HepG2 (cell line): ENCODE results near the gene LAMC1. TPM values are rescaled to one million over a fixed set of nuclear protein-coding genes. Genes with fewer than 3 reads are reported as not detected.

Source experiments
- ATAC-seq: fragments of 200-7000 bp; cut with Tn5 transposase; 3 replicates; pipeline ENCODE4 v1.9.1; 2020; ENCODE audit warnings: mild to moderate bottlenecking, moderate library complexity
- BruUV-seq: library from RNA; stranded (reverse); fragments of 400-500 nt; replicated peaks from 2 replicates; lab custom pipeline; 2021; lab: Mats Ljungman, UMichigan
- CTCF ChIA-PET: fragments of 300-600 bp; formaldehyde crosslinking; extraction: SDS; loops from one replicate; lab custom pipeline; 2021; ENCODE audit warnings: low total read pairs, inconsistent platforms, low intra/inter-chr PET ratio; lab: Yijun Ruan, JAX
- POLR2A ChIA-PET: fragments of 350-600 bp; sonication (Branson Sonifier 250); formaldehyde crosslinking; loops from one replicate; lab custom pipeline; 2020; ENCODE audit warnings: antibody characterized with exemption, inconsistent platforms; lab: Yijun Ruan, JAX
- DNase-seq: peaks from one replicate; pipeline ENCODE4 v3.0.0-alpha.2; 2015; ENCODE audit warnings: low spot score
- FAIRE-seq: peaks from 3 replicates; lab custom pipeline; 2011; peaks lifted over from hg19 to GRCh38; lab: Jason Lieb, UNC
- H2AFZ ChIP-seq: one replicate; pipeline ENCODE4 v1.6.1; 2011; ENCODE audit warnings: low read length, inconsistent platforms
- H3K27ac ChIP-seq: fragments of 300-600 bp; 3 replicates; pipeline ENCODE4 v1.8.0; 2011; ENCODE audit warnings: mixed run types, mild to moderate bottlenecking, mixed read lengths, low read length, inconsistent platforms; ENCODE audit not compliant: insufficient read depth; ENCODE audit errors: extremely low read length
- H3K27me3 ChIP-seq, 2 experiments: fragments of 200-600 bp in 1 of 2; 2 replicates in 1 of 2; 3 replicates in 1 of 2; pipeline versions ENCODE4 v1.6.0 to v1.8.0; 2011; ENCODE audit warnings: low read length in 2 of 2, mild to moderate bottlenecking in 2 of 2, moderate library complexity in 2 of 2, inconsistent platforms in 1 of 2; ENCODE audit not compliant: insufficient read depth in 2 of 2, control insufficient read depth in 1 of 2
- H3K36me3 ChIP-seq, 2 experiments: fragments of 200-600 bp in 1 of 2; replicated peaks in 1 of 2; 2 replicates in 1 of 2; 3 replicates in 1 of 2; pipeline versions ENCODE4 v1.5.1 to v1.8.0; 2011; ENCODE audit warnings: low read length in 2 of 2, inconsistent platforms in 1 of 2; ENCODE audit not compliant: insufficient read depth in 2 of 2, control insufficient read depth in 1 of 2
- H3K4me1 ChIP-seq: 2 replicates; pipeline ENCODE4 v1.5.1; 2012; ENCODE audit warnings: low read length, inconsistent platforms; ENCODE audit not compliant: insufficient read depth
- H3K4me2 ChIP-seq: 2 replicates; pipeline ENCODE4 v1.6.0; 2011; ENCODE audit warnings: low read depth, low read length, inconsistent platforms
- H3K4me3 ChIP-seq, 3 experiments: fragments of 200-600 bp in 1 of 3; sonication (generic), shearing (Covaris generic) in 1 of 3; replicated peaks in 1 of 3; 2 replicates each; pipeline ENCODE4 v1.5.1; 2011 to 2016; ENCODE audit warnings: low read length in 3 of 3, inconsistent platforms in 2 of 3, low read depth in 2 of 3, mild to moderate bottlenecking in 2 of 3, control low read depth in 1 of 3, mixed read lengths in 1 of 3; ENCODE audit not compliant: insufficient read depth in 1 of 3
- H3K79me2 ChIP-seq: one replicate; pipeline ENCODE4 v1.6.1; 2011; ENCODE audit warnings: low read length, inconsistent platforms; ENCODE audit not compliant: insufficient read depth
- H3K9ac ChIP-seq: 2 replicates; pipeline ENCODE4 v1.6.0; 2011; ENCODE audit warnings: mild to moderate bottlenecking, low read depth, low read length, inconsistent platforms; ENCODE audit not compliant: insufficient read depth
- H3K9me3 ChIP-seq: 2 replicates; pipeline ENCODE4 v1.5.1; 2012; ENCODE audit warnings: mild to moderate bottlenecking, low read length
- H4K20me1 ChIP-seq: 2 replicates; pipeline ENCODE4 v1.6.0; 2011; ENCODE audit warnings: inconsistent platforms, mild to moderate bottlenecking, low read length, moderate library complexity; ENCODE audit not compliant: insufficient read depth
- CBX1 ChIP-seq: IDR thresholded peaks from one replicate; pipeline ENCODE4 v1.6.1; 2016; ENCODE audit warnings: antibody characterized with exemption, low read depth
- GATA4 ChIP-seq: sonication (generic); IDR thresholded peaks from 2 replicates; pipeline ENCODE4 v1.6.1; 2016; ENCODE audit warnings: antibody characterized with exemption, low read depth, borderline replicate concordance
- GATAD2A ChIP-seq: IDR thresholded peaks from 2 replicates; pipeline ENCODE4 v1.6.1; 2016
- GTF2F1 ChIP-seq: fragments of 150-350 bp; IDR thresholded peaks from 2 replicates; pipeline ENCODE4 v1.6.1; 2014; ENCODE audit warnings: low read length
- MXD4 ChIP-seq: IDR thresholded peaks from 2 replicates; pipeline ENCODE4 v1.6.1; 2016; ENCODE audit warnings: mild to moderate bottlenecking, missing biosample characterization, missing genetic modification reagents
- SIN3A ChIP-seq: IDR thresholded peaks from 2 replicates; pipeline ENCODE4 v1.6.1; 2011; ENCODE audit warnings: low read depth, mild to moderate bottlenecking, control low read depth, low read length, borderline replicate concordance
- SNAPC2 ChIP-seq: sonication (generic); formaldehyde crosslinking; IDR thresholded peaks from 2 replicates; pipeline ENCODE4 v1.8.1; 2022; ENCODE audit warnings: mild to moderate bottlenecking, missing genetic modification reagents
- TARDBP ChIP-seq: sonication (generic); formaldehyde crosslinking; IDR thresholded peaks from 2 replicates; pipeline ENCODE4 v1.8.0; 2022; ENCODE audit warnings: mild to moderate bottlenecking, missing genetic modification reagents
- TBX3 ChIP-seq: fragments of 450-650 bp; IDR thresholded peaks from 2 replicates; pipeline ENCODE4 v1.6.1; 2017; ENCODE audit warnings: antibody characterized with exemption, mild to moderate bottlenecking, inconsistent platforms, borderline replicate concordance
- XBP1 ChIP-seq: sonication (generic); formaldehyde crosslinking; IDR thresholded peaks from 2 replicates; pipeline ENCODE4 v1.5.0; 2020; ENCODE audit warnings: missing genetic modification reagents
- XRCC5 ChIP-seq: fragments of 200-400 bp; formaldehyde crosslinking; optimal IDR thresholded peaks from 2 replicates; pipeline ENCODE3; 2017; ENCODE audit warnings: mild to moderate bottlenecking, low read length
- ZFP82 ChIP-seq: sonication (generic); formaldehyde crosslinking; IDR thresholded peaks from 2 replicates; pipeline ENCODE4 v1.5.1; 2020; ENCODE audit warnings: mild to moderate bottlenecking, missing genetic modification reagents, borderline replicate concordance
- ZNF44 ChIP-seq: sonication (generic); formaldehyde crosslinking; IDR thresholded peaks from 2 replicates; pipeline ENCODE4 v1.5.1; 2020; ENCODE audit warnings: mild to moderate bottlenecking, missing genetic modification reagents
- ZNF567 ChIP-seq: sonication (generic); formaldehyde crosslinking; IDR thresholded peaks from 2 replicates; pipeline ENCODE4 v1.8.1; 2023; ENCODE audit warnings: mild to moderate bottlenecking, missing genetic modification reagents, borderline replicate concordance
- ZSCAN31 ChIP-seq: sonication (generic); formaldehyde crosslinking; IDR thresholded peaks from 2 replicates; pipeline ENCODE4 v1.5.0; 2020; ENCODE audit warnings: low read depth, mild to moderate bottlenecking, missing genetic modification reagents
- WGBS: methylation state at CpG from one replicate; pipeline ENCODE4 v1.1.6; 2017; ENCODE audit warnings: low lambda C conversion rate; 5-methylcytosine and 5-hydroxymethylcytosine counted together
- in situ Hi-C: cut with HindIII; loops from 2 replicates; pipeline ENCODE4 v1.10.0; 2017; ENCODE audit warnings: low pct_unique_long_range_greater_than_20kb; ENCODE audit not compliant: extremely low pct_ligation_motif_present
- intact Hi-C: fragments of 100-400 bp; cut with micrococcal nuclease; formaldehyde crosslinking; loops from one replicate; pipeline ENCODE4 v1.10.0; 2022; ENCODE audit not compliant: unreplicated experiment
- polyA plus RNA-seq, 8 experiments: library from polyadenylated mRNA; depleted of rRNA in 3 of 8; stranded (reverse) in 7 of 8; unstranded in 1 of 8; fragments of >200 nt; fragmentation: Illumina TruSeq in 4 of 8; extraction: Trizol in 4 of 8; gene quantifications; 2 replicates each; pipeline versions ENCODE4 v1.2.1 to v1.2.3, GENCODE V29; 2011 to 2016; ENCODE audit warnings: low read depth in 4 of 8, missing spikeins in 1 of 8, mixed read lengths in 1 of 8; ENCODE audit not compliant: insufficient read depth in 1 of 8
- total RNA-seq, 5 experiments: library from RNA; depleted of rRNA; stranded (reverse); fragments of >200 nt; fragmentation: Illumina TruSeq; extraction: Trizol; gene quantifications; 2 replicates each; pipeline ENCODE4 v1.2.3, GENCODE V29; 2016; ENCODE audit warnings: low read depth in 1 of 5
- TF ChIP-seq, protein P1 (sequence below): IDR thresholded peaks from 2 replicates; pipeline ENCODE4 v1.6.1; 2016; ENCODE audit warnings: low read depth
- TF ChIP-seq, protein P2 (sequence below): sonication (generic); formaldehyde crosslinking; IDR thresholded peaks from 2 replicates; pipeline ENCODE4 v1.4.0; 2020; ENCODE audit warnings: missing genetic modification reagents, borderline replicate concordance
- TF ChIP-seq, protein P3 (sequence below): sonication (generic); formaldehyde crosslinking; IDR thresholded peaks from 2 replicates; pipeline ENCODE4 v1.5.1; 2020; ENCODE audit warnings: missing genetic modification reagents, mild to moderate bottlenecking, borderline replicate concordance

LAMC1 gene
- total and polyA plus RNA-seq, 2 of the 13 experiments (the other 11 are each of a cell fraction or from before 2014, with no cell fraction given): 58.5 to 137 TPM

DNA sequence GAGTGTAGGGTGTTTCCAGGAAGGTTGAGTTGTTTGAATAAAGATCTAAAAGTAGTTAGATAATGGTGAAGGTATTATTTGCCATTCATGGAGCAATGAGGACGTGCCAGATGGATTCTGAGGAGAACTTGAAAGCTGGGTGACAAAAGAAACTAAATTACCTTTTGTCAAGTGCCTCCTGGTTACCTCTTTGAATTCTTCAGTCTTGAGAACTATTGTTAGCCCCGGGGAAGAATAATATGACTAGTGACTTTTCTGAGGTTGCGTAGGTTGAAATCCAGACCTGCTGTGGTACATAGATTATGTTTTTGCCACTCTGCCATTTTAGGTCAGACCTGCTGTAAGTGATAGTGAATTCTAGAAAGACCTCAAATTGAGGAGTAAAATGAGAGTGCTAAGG is 11.5 kb downstream of the LAMC1 start (continued):
- no peak for TF ChIP-seq XBP1

DNA sequence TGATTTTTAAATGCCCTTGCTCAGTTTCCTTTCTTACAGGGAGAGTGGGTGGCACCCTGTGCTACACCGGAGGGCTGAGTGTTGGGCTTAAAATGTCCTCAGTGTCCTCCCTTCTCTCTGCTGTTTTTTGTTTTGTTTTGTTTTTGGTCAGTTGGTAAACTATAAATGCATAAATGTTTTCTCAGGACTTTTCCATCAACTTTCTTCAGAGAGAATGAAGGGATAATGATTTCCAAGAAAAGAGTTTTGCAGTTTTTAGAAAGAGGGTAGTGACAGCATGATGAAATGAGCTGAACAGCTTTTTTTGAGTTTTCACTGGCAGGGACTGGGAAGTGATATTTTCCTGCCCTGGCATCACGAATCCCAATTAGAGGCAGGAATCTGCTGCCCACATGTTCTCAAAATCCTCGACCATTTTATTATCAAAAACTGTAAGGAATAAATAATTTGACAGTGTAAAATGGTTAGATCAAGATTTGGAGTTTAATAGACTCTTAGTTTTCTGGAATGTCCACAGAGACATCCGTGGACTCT is 15.2 kb downstream of the LAMC1 start:
- in situ Hi-C loops: no loop called here
- H3K9me3 ChIP-seq: no peaks in the 10 kb centered on the region
- H3K4me2 ChIP-seq: no peak overlapping the region
- intact Hi-C loops: no loop called here
- H3K4me1 ChIP-seq: peaks cover 58% of the 10 kb centered on the region
- peaks cover 3% of the 10 kb centered on the region for H4K20me1 ChIP-seq
- H3K9ac ChIP-seq: no peak overlapping the region
- ATAC-seq (no peak), FAIRE-seq (no peak), DNase-seq (no peak)
- H3K27me3 ChIP-seq: no peaks in the 10 kb centered on the region
- peaks cover 79% of the 10 kb centered on the region for H3K79me2 ChIP-seq
- H3K36me3 ChIP-seq: no peaks in the 10 kb centered on the region; a peak in 1 of 5 replicates
- BruUV-seq: no TSS peak
- ChIA-PET POLR2A (no interaction called here), CTCF (no interaction called here)
- H3K27ac ChIP-seq: no peak overlapping the region
- WGBS: 95% methylated on average over 4 of the region's 4 CpGs
- no peak overlapping the region for H3K4me3 ChIP-seq
- H2AFZ ChIP-seq: no peak overlapping the region
- TF ChIP-seq MXD4 (CRISPR knock-in tag): no peak
- TF ChIP-seq, protein P1, sequence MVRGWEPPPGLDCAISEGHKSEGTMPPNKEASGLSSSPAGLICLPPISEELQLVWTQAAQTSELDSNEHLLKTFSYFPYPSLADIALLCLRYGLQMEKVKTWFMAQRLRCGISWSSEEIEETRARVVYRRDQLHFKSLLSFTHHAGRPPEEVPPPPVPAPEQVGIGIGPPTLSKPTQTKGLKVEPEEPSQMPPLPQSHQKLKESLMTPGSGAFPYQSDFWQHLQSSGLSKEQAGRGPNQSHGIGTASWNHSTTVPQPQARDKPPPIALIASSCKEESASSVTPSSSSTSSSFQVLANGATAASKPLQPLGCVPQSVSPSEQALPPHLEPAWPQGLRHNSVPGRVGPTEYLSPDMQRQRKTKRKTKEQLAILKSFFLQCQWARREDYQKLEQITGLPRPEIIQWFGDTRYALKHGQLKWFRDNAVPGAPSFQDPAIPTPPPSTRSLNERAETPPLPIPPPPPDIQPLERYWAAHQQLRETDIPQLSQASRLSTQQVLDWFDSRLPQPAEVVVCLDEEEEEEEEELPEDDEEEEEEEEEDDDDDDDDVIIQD (CRISPR knock-in tag): no peak
- TF ChIP-seq XRCC5: no peak
- no peak for TF ChIP-seq ZSCAN31 (CRISPR knock-in tag)
- no peak for TF ChIP-seq GATAD2A (CRISPR knock-in tag)
- TF ChIP-seq, protein P2, sequence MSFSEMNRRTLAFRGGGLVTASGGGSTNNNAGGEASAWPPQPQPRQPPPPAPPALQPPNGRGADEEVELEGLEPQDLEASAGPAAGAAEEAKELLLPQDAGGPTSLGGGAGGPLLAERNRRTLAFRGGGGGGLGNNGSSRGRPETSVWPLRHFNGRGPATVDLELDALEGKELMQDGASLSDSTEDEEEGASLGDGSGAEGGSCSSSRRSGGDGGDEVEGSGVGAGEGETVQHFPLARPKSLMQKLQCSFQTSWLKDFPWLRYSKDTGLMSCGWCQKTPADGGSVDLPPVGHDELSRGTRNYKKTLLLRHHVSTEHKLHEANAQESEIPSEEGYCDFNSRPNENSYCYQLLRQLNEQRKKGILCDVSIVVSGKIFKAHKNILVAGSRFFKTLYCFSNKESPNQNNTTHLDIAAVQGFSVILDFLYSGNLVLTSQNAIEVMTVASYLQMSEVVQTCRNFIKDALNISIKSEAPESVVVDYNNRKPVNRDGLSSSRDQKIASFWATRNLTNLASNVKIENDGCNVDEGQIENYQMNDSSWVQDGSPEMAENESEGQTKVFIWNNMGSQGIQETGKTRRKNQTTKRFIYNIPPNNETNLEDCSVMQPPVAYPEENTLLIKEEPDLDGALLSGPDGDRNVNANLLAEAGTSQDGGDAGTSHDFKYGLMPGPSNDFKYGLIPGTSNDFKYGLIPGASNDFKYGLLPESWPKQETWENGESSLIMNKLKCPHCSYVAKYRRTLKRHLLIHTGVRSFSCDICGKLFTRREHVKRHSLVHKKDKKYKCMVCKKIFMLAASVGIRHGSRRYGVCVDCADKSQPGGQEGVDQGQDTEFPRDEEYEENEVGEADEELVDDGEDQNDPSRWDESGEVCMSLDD (CRISPR knock-in tag): no peak
- no peak for TF ChIP-seq TARDBP (CRISPR knock-in tag)
- no peak for TF ChIP-seq SNAPC2 (CRISPR knock-in tag)
- TF ChIP-seq GATA4: no peak
- TF ChIP-seq ZNF44 (CRISPR knock-in tag): no peak
- no peak for TF ChIP-seq ZNF567 (CRISPR knock-in tag)
- no peak for TF ChIP-seq ZFP82 (CRISPR knock-in tag)
- TF ChIP-seq TBX3: no peak
- TF ChIP-seq SIN3A: no peak
- TF ChIP-seq GTF2F1: no peak
- TF ChIP-seq, protein P3, sequence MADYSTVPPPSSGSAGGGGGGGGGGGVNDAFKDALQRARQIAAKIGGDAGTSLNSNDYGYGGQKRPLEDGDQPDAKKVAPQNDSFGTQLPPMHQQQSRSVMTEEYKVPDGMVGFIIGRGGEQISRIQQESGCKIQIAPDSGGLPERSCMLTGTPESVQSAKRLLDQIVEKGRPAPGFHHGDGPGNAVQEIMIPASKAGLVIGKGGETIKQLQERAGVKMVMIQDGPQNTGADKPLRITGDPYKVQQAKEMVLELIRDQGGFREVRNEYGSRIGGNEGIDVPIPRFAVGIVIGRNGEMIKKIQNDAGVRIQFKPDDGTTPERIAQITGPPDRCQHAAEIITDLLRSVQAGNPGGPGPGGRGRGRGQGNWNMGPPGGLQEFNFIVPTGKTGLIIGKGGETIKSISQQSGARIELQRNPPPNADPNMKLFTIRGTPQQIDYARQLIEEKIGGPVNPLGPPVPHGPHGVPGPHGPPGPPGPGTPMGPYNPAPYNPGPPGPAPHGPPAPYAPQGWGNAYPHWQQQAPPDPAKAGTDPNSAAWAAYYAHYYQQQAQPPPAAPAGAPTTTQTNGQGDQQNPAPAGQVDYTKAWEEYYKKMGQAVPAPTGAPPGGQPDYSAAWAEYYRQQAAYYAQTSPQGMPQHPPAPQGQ (CRISPR knock-in tag): no peak
- no peak for TF ChIP-seq CBX1
